B cell (primary cell): ENCODE measurements around the gene SLC25A48. TPM values are rescaled to one million over a fixed set of nuclear protein-coding genes. Genes with fewer than 3 reads are reported as not detected.

Source experiments
- ATAC-seq: fragments of 200-7000 bp; cut with Tn5 transposase; one replicate; pipeline ENCODE4 v1.10.0; 2021; ENCODE audit warnings: low read depth, mild to moderate bottlenecking, moderate number of reproducible peaks, moderate library complexity
- CTCF ChIA-PET: fragments of 350-600 bp; sonication (Branson Sonifier 250); formaldehyde crosslinking; loops from one replicate; lab custom pipeline; 2021; ENCODE audit warnings: antibody characterized with exemption, inconsistent platforms; lab: Charles Lee
- POLR2A ChIA-PET: fragments of 350-600 bp; sonication (Branson Sonifier 250); formaldehyde crosslinking; loops from one replicate; lab custom pipeline; 2021; ENCODE audit warnings: antibody characterized with exemption; lab: Charles Lee
- DNase-seq: peaks from one replicate; pipeline ENCODE4 v3.0.0; 2013
- H2AFZ ChIP-seq: 2 replicates; pipeline ENCODE4 v1.6.1; 2012; ENCODE audit warnings: mild to moderate bottlenecking, low read depth, low read length; ENCODE audit not compliant: insufficient read depth, poor library complexity, severe bottlenecking
- H3K27ac ChIP-seq, 2 donors: 1 replicate in 1 of 2; 2 replicates in 1 of 2; pipeline ENCODE4 v1.5.1; 2012 to 2013; ENCODE audit warnings: low read length in 2 of 2, mild to moderate bottlenecking in 2 of 2, moderate library complexity in 1 of 2
- H3K27me3 ChIP-seq, 4 experiments: fragments of 200-600 bp in 1 of 4; sonication (generic) in 1 of 4; replicated peaks in 1 of 4; 1 replicate in 2 of 4; 2 replicates in 2 of 4; pipeline versions ENCODE4 v1.6.1 to v1.7.0; 2013 to 2016; ENCODE audit warnings: low read length in 3 of 4, mild to moderate bottlenecking in 2 of 4, mixed read lengths in 1 of 4, moderate library complexity in 1 of 4; ENCODE audit not compliant: insufficient read depth in 4 of 4, control insufficient read depth in 3 of 4; ENCODE audit errors: control extremely low read depth in 1 of 4
- H3K36me3 ChIP-seq, 2 experiments: replicated peaks in 1 of 2; 1 replicate in 1 of 2; 2 replicates in 1 of 2; pipeline versions ENCODE4 v1.6.1 to v1.7.1; 2013; ENCODE audit warnings: low read length in 1 of 2; ENCODE audit not compliant: insufficient read depth in 2 of 2, control insufficient read depth in 1 of 2; ENCODE audit errors: control extremely low read depth in 1 of 2, extremely low read depth in 1 of 2
- H3K4me1 ChIP-seq, 2 donors: fragments of 200-600 bp in 1 of 2; sonication (generic) in 1 of 2; 1 replicate in 1 of 2; 2 replicates in 1 of 2; pipeline versions ENCODE4 v1.5.1 to v1.6.1; 2013 to 2017; ENCODE audit warnings: low read length in 2 of 2; ENCODE audit not compliant: control insufficient read depth in 2 of 2, insufficient read depth in 2 of 2
- H3K4me2 ChIP-seq: replicated peaks from 2 replicates; pipeline ENCODE3; 2012; ENCODE audit warnings: mild to moderate bottlenecking, low read depth, low read length; ENCODE audit not compliant: poor library complexity, severe bottlenecking
- H3K4me3 ChIP-seq, 5 experiments: fragments of 200-600 bp in 1 of 5; sonication (generic) in 1 of 5; 1 replicate in 3 of 5; 2 replicates in 2 of 5; pipeline versions ENCODE4 v1.5.1 to v1.7.0; 2011 to 2016; ENCODE audit warnings: low read length in 4 of 5, mild to moderate bottlenecking in 4 of 5, low read depth in 2 of 5, control low read depth in 1 of 5, moderate library complexity in 1 of 5; ENCODE audit not compliant: insufficient read depth in 1 of 5; ENCODE audit errors: control extremely low read depth in 1 of 5, extremely low read depth in 1 of 5
- H3K79me2 ChIP-seq: fragments of 200-600 bp; sonication (generic); one replicate; pipeline ENCODE4 v1.6.0; 2016; ENCODE audit warnings: low read length; ENCODE audit not compliant: control insufficient read depth, insufficient read depth
- H3K9ac ChIP-seq: fragments of 200-600 bp; sonication (generic); 2 replicates; pipeline ENCODE4 v1.6.1; 2017; ENCODE audit warnings: mild to moderate bottlenecking, low read length, moderate library complexity
- H3K9me3 ChIP-seq, 3 donors: one replicate each; pipeline versions ENCODE4 v1.6.1 to v1.7.1; 2013; ENCODE audit warnings: low read length in 2 of 3; ENCODE audit not compliant: control insufficient read depth in 2 of 3, insufficient read depth in 1 of 3; ENCODE audit errors: control extremely low read depth in 1 of 3
- H4K20me1 ChIP-seq: 2 replicates; pipeline ENCODE4 v1.6.0; 2012; ENCODE audit warnings: mild to moderate bottlenecking, low read length; ENCODE audit not compliant: insufficient read depth, control insufficient read depth, poor library complexity, severe bottlenecking
- H3K27ac Mint-ChIP-seq: one replicate; pipeline ENCODE4 v1.8.0; 2021; ENCODE audit warnings: mixed read lengths
- H3K27me3 Mint-ChIP-seq: one replicate; pipeline ENCODE4 v1.8.0; 2021; ENCODE audit warnings: mixed read lengths
- H3K4me1 Mint-ChIP-seq: one replicate; pipeline ENCODE4 v1.8.0; 2021; ENCODE audit warnings: mixed read lengths
- H3K4me3 Mint-ChIP-seq: one replicate; pipeline ENCODE4 v1.8.0; 2021; ENCODE audit warnings: mixed read lengths
- H3K9me3 Mint-ChIP-seq: one replicate; pipeline ENCODE4 v1.8.0; 2022; ENCODE audit warnings: mixed read lengths; ENCODE audit not compliant: insufficient read depth
- CTCF ChIP-seq: fragments of 200-600 bp; IDR thresholded peaks from one replicate; pipeline ENCODE4 v1.8.0; 2022; ENCODE audit warnings: antibody characterized with exemption, mild to moderate bottlenecking
- EZH2 ChIP-seq: IDR thresholded peaks from 2 replicates; pipeline ENCODE4 v1.6.1; 2012; ENCODE audit warnings: borderline replicate concordance, low read depth, mild to moderate bottlenecking, moderate library complexity, low read length; ENCODE audit not compliant: insufficient read depth, poor library complexity, severe bottlenecking
- WGBS: methylation state at CpG from one replicate; pipeline ENCODE4 v1.1.5; 2013; ENCODE audit warnings: missing lambda C conversion rate; ENCODE audit not compliant: insufficient coverage; 5-methylcytosine and 5-hydroxymethylcytosine counted together
- intact Hi-C: fragments of 100-400 bp; cut with micrococcal nuclease; formaldehyde crosslinking; loops from one replicate; pipeline ENCODE4 v1.10.0; 2022
- polyA plus RNA-seq: library from polyadenylated mRNA; depleted of rRNA; stranded (reverse); fragments of >200 nt; gene quantifications from 2 replicates; pipeline ENCODE4 v1.2.3, GENCODE V29; 2012
- total RNA-seq, 2 donors: library from RNA; stranded (reverse); fragments of 120-200 nt in 1 of 2; gene quantifications; 1 replicate in 1 of 2; 2 replicates in 1 of 2; pipeline versions ENCODE4 v1.2.3 to v1.2.4, GENCODE V29; 2013 to 2022

Gene SLC25A48
- total and polyA plus RNA-seq, 2 donors (not counting 1 experiment from before 2014, with no cell fraction given) = not detected

- H3K9me3 ChIP-seq = no peaks in the 10 kb centered on the region
- DNase-seq (no peak), ATAC-seq (no peak)
- no peak overlapping the region for H3K4me3 Mint-ChIP-seq
- H3K4me1 Mint-ChIP-seq = no peaks in the 10 kb centered on the region
- no peaks in the 10 kb centered on the region for H3K27me3 Mint-ChIP-seq
- intact Hi-C loops = no loop called here
- no peak overlapping the region for H3K4me2 ChIP-seq
- no peaks in the 10 kb centered on the region for H3K36me3 ChIP-seq
- H3K27ac ChIP-seq = no peak overlapping the region
- WGBS = 90% methylated on average over 22 of the region's 24 CpGs
- POLR2A ChIA-PET = no interaction called here
- TF ChIP-seq CTCF = no peak
- TF ChIP-seq EZH2 = no peak
- H3K27me3 ChIP-seq = no peaks in the 10 kb centered on the region
- H2AFZ ChIP-seq = no peak overlapping the region
- H3K4me3 ChIP-seq = no peak overlapping the region
- no peaks in the 10 kb centered on the region for H3K4me1 ChIP-seq
- CTCF ChIA-PET = no interaction called here
- H3K27ac Mint-ChIP-seq = no peak overlapping the region
- H3K9me3 Mint-ChIP-seq = no peaks in the 10 kb centered on the region
- no peaks in the 10 kb centered on the region for H4K20me1 ChIP-seq
- H3K79me2 ChIP-seq = no peaks in the 10 kb centered on the region
- no peak overlapping the region for H3K9ac ChIP-seq
These were observed 16.9 kb downstream of the SLC25A48 start for GRCh38 chr5:135851186-135851914.

GRCh38 chr5:135851915-135852845, 17.7 kb downstream of the SLC25A48 start:
- WGBS = 89% methylated on average over 32 of the region's 34 CpGs
- intact Hi-C loops = no loop called here
- H4K20me1 ChIP-seq = no peaks in the 10 kb centered on the region

More at GRCh38 chr5:135851915-135852845, 17.7 kb downstream of the SLC25A48 start:
- ATAC-seq = no peak
- H3K27ac ChIP-seq = no peak overlapping the region
- no peaks in the 10 kb centered on the region for H3K9me3 Mint-ChIP-seq
- H3K4me3 Mint-ChIP-seq = no peak overlapping the region
- H3K36me3 ChIP-seq = no peaks in the 10 kb centered on the region
- no peaks in the 10 kb centered on the region for H3K9me3 ChIP-seq
- H3K27me3 Mint-ChIP-seq = no peaks in the 10 kb centered on the region
- H3K27ac Mint-ChIP-seq = no peak overlapping the region
- no peak for DNase-seq
- no peak for TF ChIP-seq EZH2
- no peak for TF ChIP-seq CTCF
- H3K79me2 ChIP-seq = no peaks in the 10 kb centered on the region
- H3K9ac ChIP-seq = no peak overlapping the region
- H3K4me1 ChIP-seq = no peaks in the 10 kb centered on the region
- H3K4me3 ChIP-seq = no peak overlapping the region
- CTCF ChIA-PET = no interaction called here
- no peaks in the 10 kb centered on the region for H3K4me1 Mint-ChIP-seq
- H3K27me3 ChIP-seq = no peaks in the 10 kb centered on the region
- POLR2A ChIA-PET = no interaction called here
- H3K4me2 ChIP-seq = no peak overlapping the region
- H2AFZ ChIP-seq = no peak overlapping the region
